ENCODE measurements around the gene CENPK. TPM values are rescaled to one million over a fixed set of nuclear protein-coding genes. Genes with fewer than 3 reads are reported as not detected.

CENPK gene, protein sequence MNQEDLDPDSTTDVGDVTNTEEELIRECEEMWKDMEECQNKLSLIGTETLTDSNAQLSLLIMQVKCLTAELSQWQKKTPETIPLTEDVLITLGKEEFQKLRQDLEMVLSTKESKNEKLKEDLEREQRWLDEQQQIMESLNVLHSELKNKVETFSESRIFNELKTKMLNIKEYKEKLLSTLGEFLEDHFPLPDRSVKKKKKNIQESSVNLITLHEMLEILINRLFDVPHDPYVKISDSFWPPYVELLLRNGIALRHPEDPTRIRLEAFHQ
- 5.4 and 11.3 TPM in 2 replicates for polyA plus RNA-seq (2012; rRNA removed)
- 8.1 and 12.5 TPM in 2 replicates for polyA plus RNA-seq (2012; cell fraction: cytosol; rRNA removed)
- 5.2 and 14.8 TPM in 2 replicates for polyA plus RNA-seq (2012; cell fraction: nucleus; rRNA removed)

DNA sequence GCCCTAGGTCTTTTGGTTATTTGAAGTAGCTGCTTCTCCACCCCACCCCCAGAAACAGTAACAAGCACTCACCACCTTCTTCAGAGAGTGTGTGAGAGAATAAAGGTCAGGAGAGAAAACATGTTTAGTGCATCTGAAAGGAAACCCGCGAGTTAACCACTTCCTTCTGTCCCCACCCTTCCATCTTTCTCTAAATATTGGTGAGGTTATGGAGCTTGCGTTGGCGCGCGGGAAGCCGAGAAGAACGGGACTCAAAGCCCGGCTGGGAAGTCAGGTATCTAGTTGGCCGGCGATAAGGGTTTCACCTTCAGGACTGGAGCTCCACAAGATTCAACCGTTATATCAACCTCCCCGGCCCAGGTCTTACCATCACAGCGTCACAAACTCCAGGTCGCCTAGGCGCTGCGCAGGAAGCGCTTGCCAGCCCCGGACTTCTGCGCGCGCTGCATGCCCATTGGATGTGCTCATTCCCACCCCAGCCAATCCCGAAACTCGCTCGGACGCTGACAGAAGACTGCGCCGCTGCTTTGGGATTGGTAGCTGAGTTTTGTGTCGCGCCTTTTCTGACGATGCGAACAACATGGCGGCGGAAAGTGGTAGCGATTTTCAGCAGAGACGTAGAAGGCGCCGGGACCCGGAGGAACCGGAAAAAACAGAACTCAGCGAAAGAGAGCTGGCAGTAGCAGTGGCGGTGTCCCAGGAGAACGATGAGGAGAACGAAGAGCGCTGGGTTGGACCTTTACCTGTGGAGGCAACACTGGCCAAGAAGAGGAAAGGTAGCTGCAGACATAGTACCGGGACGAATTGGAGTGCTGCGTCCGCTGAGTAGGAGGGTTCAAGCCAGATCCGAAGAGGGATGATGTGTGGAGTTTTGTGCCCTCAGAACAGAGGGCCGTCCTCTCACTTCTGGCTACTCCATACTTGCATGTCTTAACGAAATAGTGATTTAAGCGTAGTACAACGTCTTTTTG is at the start of gene CENPK, which contains the start of gene PPWD1:
Gene CENPK, minus strand, starts transcription at position 438 of the 971 bp plus-strand sequence. CDS start 8,261 bp downstream, outside the sequence.
Gene PPWD1, plus strand, starts transcription at position 566 of the 971 bp plus-strand sequence. Its CDS starts 15 bp downstream, at position 581.
- H3K27ac ChIP-seq (ENCODE audit: low read depth in 2 of 2, low read length in 1 of 2), result peak within 1 kb of the TSS; percentile 90 to 97
- peak within 1 kb of the TSS; percentile 78 for H3K4me2 ChIP-seq
- CTCF ChIA-PET, result interaction anchor here (0.9 kb wide), 1 partner anchor 9 kb away, joined by 3 read pairs; no protein-coding TSS in a partner anchor
- POLR2A ChIA-PET, result interaction anchor here (0.5 to 1.3 kb wide), 4 partner anchors 9 to 1429 kb away, joined by 3 to 7 read pairs (median 4); no protein-coding TSS in a partner anchor
- H3K36me3 ChIP-seq (replicated peaks in 1 of 2; ENCODE audit: control insufficient read depth in 1 of 2, insufficient read depth in 2 of 2, low read length in 1 of 2), result peaks cover 9 to 26% of the 10 kb centered on the region in 2 experiments
- H3F3A ChIP-seq (replicated peaks; ENCODE audit: insufficient read depth), result peaks cover 9% of the 10 kb centered on the region
- peaks cover 87% of the 10 kb centered on the region for H3K79me2 ChIP-seq (ENCODE audit: insufficient read depth)
- peak within 1 kb of the TSS; percentile 94 to 97 for H3K4me3 ChIP-seq (ENCODE audit: low read depth in 2 of 2, low read length in 1 of 2)
- TF ChIP-seq POLR2AphosphoS5 (IDR thresholded peaks at IDR 0.05; ENCODE audit: low read depth, low read length) (peak; percentile 86), YY1 (IDR thresholded peaks at IDR 0.05; ENCODE audit: low read depth) (peak; percentile 97), TAF1 (IDR thresholded peaks at IDR 0.05; ENCODE audit: borderline replicate concordance, low read depth, low read length) (peak; percentile 86), GATA2 (CRISPR knock-in tag; IDR thresholded peaks at IDR 0.05) (no peak), CHD2 (IDR thresholded peaks at IDR 0.05; ENCODE audit: low read length, partially characterized antibody) (peak; percentile 57), FOSL2 (IDR thresholded peaks at IDR 0.05; ENCODE audit: borderline replicate concordance, low read depth) (no peak), NRF1 (IDR thresholded peaks at IDR 0.05; ENCODE audit: low read depth, low read length) (peak; percentile 65), MXI1 (IDR thresholded peaks at IDR 0.05; ENCODE audit: low read depth, low read length) (peak; percentile 92), RFX5 (IDR thresholded peaks at IDR 0.05; ENCODE audit: low read length) (peak; percentile 74), EZH2phosphoT487 (IDR thresholded peaks at IDR 0.05; ENCODE audit: borderline replicate concordance, low read depth) (no peak), SIN3A (IDR thresholded peaks at IDR 0.05; ENCODE audit: borderline replicate concordance, low read depth, low read length) (peak; percentile 81), TEAD4 (IDR thresholded peaks at IDR 0.05; ENCODE audit: borderline replicate concordance, insufficient read depth) (no peak), RCOR1 (IDR thresholded peaks at IDR 0.05; ENCODE audit: low read length) (no peak), TCF12 (IDR thresholded peaks at IDR 0.05) (no peak)
- TF ChIP-seq, protein P1, sequence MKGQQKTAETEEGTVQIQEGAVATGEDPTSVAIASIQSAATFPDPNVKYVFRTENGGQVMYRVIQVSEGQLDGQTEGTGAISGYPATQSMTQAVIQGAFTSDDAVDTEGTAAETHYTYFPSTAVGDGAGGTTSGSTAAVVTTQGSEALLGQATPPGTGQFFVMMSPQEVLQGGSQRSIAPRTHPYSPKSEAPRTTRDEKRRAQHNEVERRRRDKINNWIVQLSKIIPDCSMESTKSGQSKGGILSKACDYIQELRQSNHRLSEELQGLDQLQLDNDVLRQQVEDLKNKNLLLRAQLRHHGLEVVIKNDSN (IDR thresholded peaks at IDR 0.05; ENCODE audit: borderline replicate concordance, low read depth), result no peak
- TF ChIP-seq, protein P2, sequence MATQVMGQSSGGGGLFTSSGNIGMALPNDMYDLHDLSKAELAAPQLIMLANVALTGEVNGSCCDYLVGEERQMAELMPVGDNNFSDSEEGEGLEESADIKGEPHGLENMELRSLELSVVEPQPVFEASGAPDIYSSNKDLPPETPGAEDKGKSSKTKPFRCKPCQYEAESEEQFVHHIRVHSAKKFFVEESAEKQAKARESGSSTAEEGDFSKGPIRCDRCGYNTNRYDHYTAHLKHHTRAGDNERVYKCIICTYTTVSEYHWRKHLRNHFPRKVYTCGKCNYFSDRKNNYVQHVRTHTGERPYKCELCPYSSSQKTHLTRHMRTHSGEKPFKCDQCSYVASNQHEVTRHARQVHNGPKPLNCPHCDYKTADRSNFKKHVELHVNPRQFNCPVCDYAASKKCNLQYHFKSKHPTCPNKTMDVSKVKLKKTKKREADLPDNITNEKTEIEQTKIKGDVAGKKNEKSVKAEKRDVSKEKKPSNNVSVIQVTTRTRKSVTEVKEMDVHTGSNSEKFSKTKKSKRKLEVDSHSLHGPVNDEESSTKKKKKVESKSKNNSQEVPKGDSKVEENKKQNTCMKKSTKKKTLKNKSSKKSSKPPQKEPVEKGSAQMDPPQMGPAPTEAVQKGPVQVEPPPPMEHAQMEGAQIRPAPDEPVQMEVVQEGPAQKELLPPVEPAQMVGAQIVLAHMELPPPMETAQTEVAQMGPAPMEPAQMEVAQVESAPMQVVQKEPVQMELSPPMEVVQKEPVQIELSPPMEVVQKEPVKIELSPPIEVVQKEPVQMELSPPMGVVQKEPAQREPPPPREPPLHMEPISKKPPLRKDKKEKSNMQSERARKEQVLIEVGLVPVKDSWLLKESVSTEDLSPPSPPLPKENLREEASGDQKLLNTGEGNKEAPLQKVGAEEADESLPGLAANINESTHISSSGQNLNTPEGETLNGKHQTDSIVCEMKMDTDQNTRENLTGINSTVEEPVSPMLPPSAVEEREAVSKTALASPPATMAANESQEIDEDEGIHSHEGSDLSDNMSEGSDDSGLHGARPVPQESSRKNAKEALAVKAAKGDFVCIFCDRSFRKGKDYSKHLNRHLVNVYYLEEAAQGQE (IDR thresholded peaks at IDR 0.05; ENCODE audit: low read depth, low read length), result peak; percentile 11; the same call in 1 of the 2 replicates
- TF ChIP-seq, protein P3, sequence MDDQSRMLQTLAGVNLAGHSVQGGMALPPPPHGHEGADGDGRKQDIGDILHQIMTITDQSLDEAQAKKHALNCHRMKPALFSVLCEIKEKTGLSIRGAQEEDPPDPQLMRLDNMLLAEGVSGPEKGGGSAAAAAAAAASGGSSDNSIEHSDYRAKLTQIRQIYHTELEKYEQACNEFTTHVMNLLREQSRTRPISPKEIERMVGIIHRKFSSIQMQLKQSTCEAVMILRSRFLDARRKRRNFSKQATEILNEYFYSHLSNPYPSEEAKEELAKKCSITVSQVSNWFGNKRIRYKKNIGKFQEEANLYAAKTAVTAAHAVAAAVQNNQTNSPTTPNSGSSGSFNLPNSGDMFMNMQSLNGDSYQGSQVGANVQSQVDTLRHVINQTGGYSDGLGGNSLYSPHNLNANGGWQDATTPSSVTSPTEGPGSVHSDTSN (IDR thresholded peaks at IDR 0.05), result 0 out of 2 replicates have a peak, but pooled peaks have one; percentile 5
- TF ChIP-seq, protein P4, sequence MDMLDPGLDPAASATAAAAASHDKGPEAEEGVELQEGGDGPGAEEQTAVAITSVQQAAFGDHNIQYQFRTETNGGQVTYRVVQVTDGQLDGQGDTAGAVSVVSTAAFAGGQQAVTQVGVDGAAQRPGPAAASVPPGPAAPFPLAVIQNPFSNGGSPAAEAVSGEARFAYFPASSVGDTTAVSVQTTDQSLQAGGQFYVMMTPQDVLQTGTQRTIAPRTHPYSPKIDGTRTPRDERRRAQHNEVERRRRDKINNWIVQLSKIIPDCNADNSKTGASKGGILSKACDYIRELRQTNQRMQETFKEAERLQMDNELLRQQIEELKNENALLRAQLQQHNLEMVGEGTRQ (IDR thresholded peaks at IDR 0.05; ENCODE audit: borderline replicate concordance, low read depth, low read length), result no peak
- TF ChIP-seq, protein P5, sequence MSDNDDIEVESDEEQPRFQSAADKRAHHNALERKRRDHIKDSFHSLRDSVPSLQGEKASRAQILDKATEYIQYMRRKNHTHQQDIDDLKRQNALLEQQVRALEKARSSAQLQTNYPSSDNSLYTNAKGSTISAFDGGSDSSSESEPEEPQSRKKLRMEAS (IDR thresholded peaks at IDR 0.05; ENCODE audit: low read depth), result 0 out of 2 replicates have a peak, but pooled peaks have one; percentile 46
- TF ChIP-seq, protein P6, sequence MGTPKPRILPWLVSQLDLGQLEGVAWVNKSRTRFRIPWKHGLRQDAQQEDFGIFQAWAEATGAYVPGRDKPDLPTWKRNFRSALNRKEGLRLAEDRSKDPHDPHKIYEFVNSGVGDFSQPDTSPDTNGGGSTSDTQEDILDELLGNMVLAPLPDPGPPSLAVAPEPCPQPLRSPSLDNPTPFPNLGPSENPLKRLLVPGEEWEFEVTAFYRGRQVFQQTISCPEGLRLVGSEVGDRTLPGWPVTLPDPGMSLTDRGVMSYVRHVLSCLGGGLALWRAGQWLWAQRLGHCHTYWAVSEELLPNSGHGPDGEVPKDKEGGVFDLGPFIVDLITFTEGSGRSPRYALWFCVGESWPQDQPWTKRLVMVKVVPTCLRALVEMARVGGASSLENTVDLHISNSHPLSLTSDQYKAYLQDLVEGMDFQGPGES (IDR thresholded peaks at IDR 0.05; ENCODE audit: low read depth, low read length), result peak; percentile 80
- no peaks in the 10 kb centered on the region for H4K20me1 ChIP-seq (ENCODE audit: insufficient read depth)
- 1% methylated on average over 48 of the region's 54 CpGs for WGBS (ENCODE audit: low lambda C conversion rate)
- H2AFZ ChIP-seq (ENCODE audit: low read depth), result peak within 1 kb of the TSS; percentile 97
- DNase-seq, result peak; percentile 89
- peaks cover 0 to 10% of the 10 kb centered on the region in 2 experiments; a peak in 1 of 4 replicates for H3K4me1 ChIP-seq (ENCODE audit: control insufficient read depth in 1 of 2, insufficient read depth in 2 of 2, low read depth in 1 of 2, low read length in 1 of 2)
- no peaks in the 10 kb centered on the region for H3K9me2 ChIP-seq
- no peaks in the 10 kb centered on the region for H3K27me3 ChIP-seq (ENCODE audit: insufficient read depth)
- H3K9ac ChIP-seq, result peak within 1 kb of the TSS; percentile 82
- H3K9me3 ChIP-seq, result no peaks in the 10 kb centered on the region

Measured in SK-N-SH (cell line).